Type B pancreatic cell (in vitro differentiated cells): Measurements from ENCODE around the gene FRMD8. TPM values are rescaled to one million over a fixed set of nuclear protein-coding genes. Genes with fewer than 3 reads are reported as not detected.
A peak's percentile ranks its signal among the peaks of the same experiment; 100 is the strongest.

Experiments
- DNase-seq: peaks from one replicate; pipeline ENCODE4 v3.0.0; 2021; ENCODE audit warnings: mixed read lengths; ENCODE audit not compliant: unreplicated experiment; ENCODE audit errors: extremely low spot score
- H3K27ac Mint-ChIP-seq: 2 replicates; pipeline ENCODE4 v1.8.0; 2021; ENCODE audit warnings: mild to moderate bottlenecking, mixed read lengths
- H3K27me3 Mint-ChIP-seq: 2 replicates; pipeline ENCODE4 v1.8.0; 2021; ENCODE audit warnings: mixed read lengths
- H3K36me3 Mint-ChIP-seq: 2 replicates; pipeline ENCODE4 v1.8.0; 2021; ENCODE audit warnings: mixed read lengths
- H3K4me1 Mint-ChIP-seq: one replicate; pipeline ENCODE4 v1.8.0; 2021; ENCODE audit warnings: mixed read lengths; ENCODE audit not compliant: unreplicated experiment
- H3K4me3 Mint-ChIP-seq: 2 replicates; pipeline ENCODE4 v1.8.0; 2021; ENCODE audit warnings: mild to moderate bottlenecking, mixed read lengths
- H3K9me3 Mint-ChIP-seq: 2 replicates; pipeline ENCODE4 v1.8.0; 2021; ENCODE audit warnings: mixed read lengths
- total RNA-seq: library from RNA; stranded (reverse); gene quantifications from 2 replicates; pipeline ENCODE4 v1.2.1, GENCODE V29; 2021; ENCODE audit warnings: low replicate concordance
- TF ChIP-seq, protein P1 (sequence below): fragments of 200-600 bp; sonication (generic); conservative IDR thresholded peaks from 2 replicates; pipeline ENCODE4 v1.5.0; 2021; ENCODE audit warnings: antibody characterized with exemption, mild to moderate bottlenecking

FRMD8 gene
- total RNA-seq, 1 donor from 2014 or later = 35.0 TPM

DNA sequence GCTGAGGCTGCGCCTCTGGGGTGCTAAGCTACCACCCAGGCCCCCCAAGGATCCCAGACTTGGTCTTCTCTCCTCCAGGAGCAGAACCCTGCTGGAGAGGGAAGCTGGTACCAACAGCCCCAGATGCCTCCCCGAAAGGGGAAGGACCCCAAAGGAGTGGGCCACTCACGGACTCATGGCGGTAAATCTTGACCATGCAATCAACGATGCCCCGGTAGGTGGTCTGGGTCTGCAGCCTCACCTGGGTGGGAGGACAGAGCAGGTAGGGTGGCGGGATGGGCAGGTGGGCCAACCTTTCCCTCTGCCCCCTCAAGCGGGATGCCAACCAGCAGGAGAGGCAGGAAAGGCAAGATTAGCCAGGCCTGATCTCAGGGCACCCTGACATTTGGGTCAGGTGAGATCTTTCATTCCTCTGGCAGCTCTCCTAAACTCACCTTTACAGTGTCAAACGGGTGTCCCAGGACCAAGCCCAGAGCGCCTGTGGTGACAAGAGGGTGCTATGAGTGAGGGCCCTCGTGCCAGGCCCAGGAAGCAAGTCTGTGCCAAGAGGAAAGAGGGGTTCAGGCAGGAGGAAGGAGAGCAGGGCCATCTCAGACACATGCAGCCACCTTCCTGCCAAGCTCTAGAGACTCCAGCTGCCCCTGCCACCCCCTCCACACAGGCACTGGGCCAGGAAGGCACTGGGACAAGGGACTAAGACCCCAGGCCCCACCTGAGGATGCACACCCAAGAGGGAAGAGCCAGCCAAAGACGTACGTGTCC lies 6.6 kb upstream of the FRMD8 start:
- no peaks in the 10 kb centered on the region for H3K27me3 Mint-ChIP-seq
- DNase-seq = no peak
- no peak overlapping the region for H3K27ac Mint-ChIP-seq
- H3K4me1 Mint-ChIP-seq = peaks cover 24% of the 10 kb centered on the region
- H3K4me3 Mint-ChIP-seq = no peak overlapping the region
- H3K36me3 Mint-ChIP-seq = no peaks in the 10 kb centered on the region
- TF ChIP-seq, protein P1, sequence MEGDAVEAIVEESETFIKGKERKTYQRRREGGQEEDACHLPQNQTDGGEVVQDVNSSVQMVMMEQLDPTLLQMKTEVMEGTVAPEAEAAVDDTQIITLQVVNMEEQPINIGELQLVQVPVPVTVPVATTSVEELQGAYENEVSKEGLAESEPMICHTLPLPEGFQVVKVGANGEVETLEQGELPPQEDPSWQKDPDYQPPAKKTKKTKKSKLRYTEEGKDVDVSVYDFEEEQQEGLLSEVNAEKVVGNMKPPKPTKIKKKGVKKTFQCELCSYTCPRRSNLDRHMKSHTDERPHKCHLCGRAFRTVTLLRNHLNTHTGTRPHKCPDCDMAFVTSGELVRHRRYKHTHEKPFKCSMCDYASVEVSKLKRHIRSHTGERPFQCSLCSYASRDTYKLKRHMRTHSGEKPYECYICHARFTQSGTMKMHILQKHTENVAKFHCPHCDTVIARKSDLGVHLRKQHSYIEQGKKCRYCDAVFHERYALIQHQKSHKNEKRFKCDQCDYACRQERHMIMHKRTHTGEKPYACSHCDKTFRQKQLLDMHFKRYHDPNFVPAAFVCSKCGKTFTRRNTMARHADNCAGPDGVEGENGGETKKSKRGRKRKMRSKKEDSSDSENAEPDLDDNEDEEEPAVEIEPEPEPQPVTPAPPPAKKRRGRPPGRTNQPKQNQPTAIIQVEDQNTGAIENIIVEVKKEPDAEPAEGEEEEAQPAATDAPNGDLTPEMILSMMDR = no peak
- H3K9me3 Mint-ChIP-seq = no peaks in the 10 kb centered on the region

DNA sequence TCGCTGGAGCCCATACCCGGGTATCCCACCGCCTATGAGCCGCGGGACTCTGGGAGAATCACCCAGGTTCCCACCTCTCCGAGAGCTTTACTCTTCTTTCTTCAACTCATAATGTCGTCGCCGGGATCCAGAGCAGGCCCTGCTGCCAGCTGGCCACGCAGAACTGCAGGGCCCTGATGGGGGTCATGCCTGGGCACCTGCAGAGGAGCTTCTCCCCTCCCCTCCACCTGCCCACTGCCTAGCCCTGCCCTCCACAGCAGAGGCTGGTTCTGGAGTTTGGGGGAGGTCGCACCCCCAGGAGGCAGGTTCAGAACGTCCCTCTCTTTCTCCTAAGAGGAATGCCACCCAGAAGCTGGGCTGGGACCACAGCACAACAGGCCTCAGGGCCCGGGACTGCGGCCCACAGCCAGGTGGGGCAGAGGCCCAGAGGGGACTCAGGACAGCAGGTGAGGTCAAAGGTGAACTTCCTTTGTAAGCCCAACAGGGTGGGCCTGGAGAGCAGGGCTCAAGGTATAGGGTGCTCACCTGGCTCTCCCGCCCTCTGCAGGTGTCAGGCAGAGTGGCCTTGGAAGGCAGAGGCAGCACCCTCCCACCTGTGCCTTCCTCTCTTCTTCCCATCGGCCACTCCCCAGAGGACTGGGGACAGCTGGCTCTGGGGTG lies 5.8 kb upstream of the FRMD8 start:
- Mint-ChIP-seq H3K4me3 (no peak overlapping the region), H3K9me3 (no peaks in the 10 kb centered on the region), H3K27me3 (no peaks in the 10 kb centered on the region), H3K36me3 (no peaks in the 10 kb centered on the region), H3K4me1 (peaks cover 26% of the 10 kb centered on the region), H3K27ac (no peak overlapping the region)
- TF ChIP-seq, protein P1 = no peak
- DNase-seq = no peak

DNA sequence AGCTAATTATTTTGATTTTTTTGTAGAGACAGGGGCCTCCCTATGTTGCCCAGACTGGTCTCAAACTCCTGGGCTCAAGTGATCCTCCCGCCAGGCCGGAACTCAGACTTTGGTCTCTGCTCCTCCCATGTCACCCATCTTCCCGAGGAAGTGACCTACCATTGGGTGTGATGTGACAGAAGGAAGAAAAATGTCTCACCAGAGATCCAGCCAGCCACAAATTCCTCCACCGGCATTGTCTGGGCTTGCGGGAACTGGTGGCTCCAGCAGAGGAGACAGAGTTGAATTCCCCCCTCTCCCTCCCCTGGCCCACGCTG lies 4.8 kb upstream of the FRMD8 start:
- Mint-ChIP-seq H3K4me1 (peaks cover 26% of the 10 kb centered on the region), H3K27ac (peak overlapping the region; percentile 98), H3K36me3 (no peaks in the 10 kb centered on the region), H3K4me3 (peak overlapping the region; percentile 79), H3K9me3 (no peaks in the 10 kb centered on the region), H3K27me3 (no peaks in the 10 kb centered on the region)
- DNase-seq = no peak
- TF ChIP-seq, protein P1 = no peak

DNA sequence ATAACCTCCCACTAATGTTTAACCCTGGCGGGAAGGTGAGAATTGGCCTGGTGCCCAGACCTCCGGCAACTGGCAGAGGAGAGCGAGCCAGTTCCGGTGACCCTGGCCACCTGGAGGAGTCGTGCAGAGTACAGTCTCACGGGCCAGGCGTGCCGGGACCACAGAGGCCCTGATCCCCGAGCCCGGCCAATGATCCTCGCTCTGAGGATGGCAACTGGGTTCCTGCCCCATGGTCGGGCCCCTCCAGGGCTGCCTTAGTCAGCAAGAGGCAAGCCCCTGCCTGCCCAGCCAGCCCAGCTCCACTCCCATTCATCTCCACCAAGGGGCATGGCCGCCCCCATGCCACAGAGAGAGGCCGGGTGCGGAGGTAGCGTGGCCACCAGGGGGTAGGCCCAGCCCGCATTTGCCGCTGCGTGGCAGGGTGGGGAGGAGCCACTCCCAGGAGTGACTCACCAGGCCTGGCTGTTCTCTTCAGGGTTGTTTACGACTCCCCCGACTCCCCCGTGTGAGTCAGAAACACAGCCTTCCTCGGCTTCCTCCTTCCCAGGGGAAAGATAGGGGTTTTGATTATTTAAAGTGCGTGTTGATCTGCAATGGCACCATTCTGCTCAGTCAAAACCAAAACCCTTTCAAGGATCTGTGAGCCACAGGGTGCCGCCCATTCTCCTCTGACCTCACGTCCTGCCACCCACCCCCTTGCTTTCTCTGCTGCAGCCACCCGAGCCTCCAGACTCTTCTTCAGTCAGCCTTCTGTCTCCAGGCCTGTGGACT lies 4.2 kb upstream of the FRMD8 start, which contains the start of gene SLC25A45:
SLC25A45 (minus strand) TSS at position 614 of the 771 bp plus-strand sequence. CDS start 695 bp downstream, outside the sequence.
- H3K9me3 Mint-ChIP-seq = no peaks in the 10 kb centered on the region
- H3K4me3 Mint-ChIP-seq = peak within 1 kb of the TSS; percentile 79
- no peaks in the 10 kb centered on the region for H3K36me3 Mint-ChIP-seq
- DNase-seq = peak; percentile 83
- H3K4me1 Mint-ChIP-seq = peaks cover 26% of the 10 kb centered on the region
- no peaks in the 10 kb centered on the region for H3K27me3 Mint-ChIP-seq
- peak within 1 kb of the TSS; percentile 98 for H3K27ac Mint-ChIP-seq
- TF ChIP-seq, protein P1 = peak; percentile 79

DNA sequence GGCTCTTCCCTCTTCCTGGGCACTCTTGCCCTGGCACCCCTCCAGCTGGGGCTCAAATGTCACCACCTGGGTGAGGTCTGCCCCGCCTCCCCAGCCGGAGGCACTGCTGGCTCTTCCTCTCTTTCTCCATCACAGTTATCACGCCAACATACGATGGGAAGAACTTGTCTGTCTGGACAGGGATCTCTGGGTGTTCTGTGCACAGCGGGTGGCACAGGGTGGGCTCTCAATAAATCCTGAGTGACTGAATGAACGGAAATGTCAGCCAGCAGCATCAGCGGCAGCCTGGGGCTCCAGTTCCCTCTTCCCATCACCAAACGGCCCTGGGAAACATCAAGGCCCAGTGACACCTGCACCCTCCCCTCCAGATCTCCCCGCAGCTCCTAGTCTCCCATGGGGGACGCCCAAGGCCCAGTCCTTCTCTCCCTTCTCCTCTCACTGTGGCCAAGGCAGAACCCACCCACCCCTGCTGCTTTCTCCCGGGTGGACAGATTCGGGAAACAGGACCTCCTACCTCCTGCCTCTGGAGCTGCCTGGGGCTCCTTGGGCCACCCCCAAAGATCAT lies 3.6 kb upstream of the FRMD8 start:
- Mint-ChIP-seq H3K36me3 (no peaks in the 10 kb centered on the region), H3K4me1 (peaks cover 26% of the 10 kb centered on the region), H3K9me3 (no peaks in the 10 kb centered on the region), H3K4me3 (peak overlapping the region; percentile 79), H3K27me3 (no peaks in the 10 kb centered on the region), H3K27ac (peak overlapping the region; percentile 98)
- TF ChIP-seq, protein P1 = no peak
- no peak for DNase-seq
